Esophagus muscularis mucosa (tissue), 4 donors: ENCODE data around the gene TRIM62. TPM values are rescaled to one million over a fixed set of nuclear protein-coding genes. Genes with fewer than 3 reads are reported as not detected.

Experiments used
- DNase-seq: peaks from one replicate; pipeline ENCODE4 v3.0.0-alpha.2; 2017; ENCODE audit errors: extremely low spot score
- H3K27ac ChIP-seq, 4 donors: fragments of 200-600 bp; sonication (generic); replicated peaks in 1 of 4; 1 replicate in 3 of 4; 2 replicates in 1 of 4; pipeline ENCODE4 v1.5.1; 2016 to 2019; ENCODE audit warnings: mild to moderate bottlenecking in 1 of 4
- H3K27me3 ChIP-seq, 4 donors: fragments of 200-600 bp; sonication (generic); one replicate each; pipeline versions ENCODE4 v1.5.1 to v1.6.0; 2016 to 2019
- H3K36me3 ChIP-seq, 4 donors: fragments of 200-600 bp; sonication (generic); one replicate each; pipeline ENCODE4 v1.5.1; 2016 to 2019
- H3K4me1 ChIP-seq, 4 donors: fragments of 200-600 bp; sonication (generic); one replicate each; pipeline ENCODE4 v1.5.1; 2016 to 2019
- H3K4me3 ChIP-seq, 4 donors: fragments of 200-600 bp; sonication (generic); 1 replicate in 2 of 4; 2 replicates in 2 of 4; pipeline ENCODE4 v1.5.1; 2016 to 2019; ENCODE audit warnings: mild to moderate bottlenecking in 4 of 4, moderate library complexity in 1 of 4
- H3K9me3 ChIP-seq, 4 donors: fragments of 200-600 bp; sonication (generic); 1 replicate in 3 of 4; 2 replicates in 1 of 4; pipeline ENCODE4 v1.5.1; 2016 to 2019
- EP300 ChIP-seq: sonication (generic); formaldehyde crosslinking; IDR thresholded peaks from one replicate; pipeline ENCODE4 v1.6.1; 2017; ENCODE audit warnings: antibody characterized with exemption
- POLR2A ChIP-seq: fragments of 450-650 bp; IDR thresholded peaks from one replicate; pipeline ENCODE4 v1.6.1; 2017; ENCODE audit warnings: antibody characterized with exemption, moderate library complexity, mild to moderate bottlenecking, low read depth
- POLR2AphosphoS5 ChIP-seq, 2 donors: sonication (generic); formaldehyde crosslinking; IDR thresholded peaks; one replicate each; pipeline ENCODE4 v1.6.1; 2017; ENCODE audit warnings: antibody characterized with exemption in 2 of 2
- WGBS: methylation state at CpG from one replicate; pipeline ENCODE4 v1.1.5; 2018; 5-methylcytosine and 5-hydroxymethylcytosine counted together
- intact Hi-C: fragments of 100-400 bp; cut with DNase I; formaldehyde crosslinking; loops from one replicate; pipeline ENCODE4 v1.15.1; 2023
- total RNA-seq, 4 donors: library from RNA; depleted of rRNA; stranded (reverse); fragments of >200 nt; gene quantifications; one replicate each; pipeline versions ENCODE4 v1.1.0 to v1.2.1, GENCODE V29; 2016
- TF ChIP-seq, protein P1 (sequence below), 3 experiments: fragments of 200-600 bp in 2 of 3; fragments of 450-650 bp in 1 of 3; sonication (generic) in 2 of 3; IDR thresholded peaks; one replicate each; pipeline ENCODE4 v1.5.1; 2017 to 2019; ENCODE audit warnings: antibody characterized with exemption in 3 of 3, mild to moderate bottlenecking in 2 of 3, moderate library complexity in 1 of 3

TRIM62 gene
- total RNA-seq, 4 donors from 2014 or later, result 5.0 to 9.3 (median 7.8) TPM

DNA sequence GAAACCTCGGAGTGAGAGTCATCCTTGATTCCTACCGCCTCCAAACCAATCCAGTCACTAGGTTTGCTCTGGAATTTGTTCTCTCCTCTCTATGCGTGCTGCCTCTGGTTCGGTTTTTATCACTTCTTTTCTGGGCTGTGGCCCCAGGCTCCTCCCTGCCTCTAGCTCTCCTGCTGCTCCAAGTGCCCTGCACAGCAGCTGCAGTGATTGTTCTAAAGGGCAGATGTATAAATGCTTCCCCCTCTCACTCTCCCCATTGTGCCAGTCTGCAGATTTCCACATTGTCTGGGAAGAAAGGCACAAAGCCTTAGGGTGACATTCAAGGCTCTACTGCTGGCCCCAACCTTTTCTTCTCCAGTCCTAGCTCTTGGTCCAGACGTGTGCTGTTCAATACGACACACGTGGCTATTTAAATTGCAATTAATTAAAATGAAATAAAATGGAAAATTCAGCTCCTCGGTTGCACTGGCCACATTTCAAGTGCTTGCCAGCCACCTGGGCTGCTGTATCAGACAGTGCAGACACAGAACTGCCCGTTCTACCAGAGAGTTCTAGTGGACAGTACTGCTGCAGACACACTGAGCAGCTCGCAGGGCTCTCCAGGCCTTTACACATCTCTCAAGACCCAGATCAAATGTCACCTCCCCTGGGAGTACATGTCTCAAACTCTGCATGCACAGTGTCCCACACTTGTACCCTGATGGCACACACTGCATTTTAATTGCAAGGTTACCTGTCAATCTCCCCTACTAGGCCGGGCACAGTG, 12.4 kb downstream of the TRIM62 start:
- intact Hi-C loops, result no loop called here

DNA sequence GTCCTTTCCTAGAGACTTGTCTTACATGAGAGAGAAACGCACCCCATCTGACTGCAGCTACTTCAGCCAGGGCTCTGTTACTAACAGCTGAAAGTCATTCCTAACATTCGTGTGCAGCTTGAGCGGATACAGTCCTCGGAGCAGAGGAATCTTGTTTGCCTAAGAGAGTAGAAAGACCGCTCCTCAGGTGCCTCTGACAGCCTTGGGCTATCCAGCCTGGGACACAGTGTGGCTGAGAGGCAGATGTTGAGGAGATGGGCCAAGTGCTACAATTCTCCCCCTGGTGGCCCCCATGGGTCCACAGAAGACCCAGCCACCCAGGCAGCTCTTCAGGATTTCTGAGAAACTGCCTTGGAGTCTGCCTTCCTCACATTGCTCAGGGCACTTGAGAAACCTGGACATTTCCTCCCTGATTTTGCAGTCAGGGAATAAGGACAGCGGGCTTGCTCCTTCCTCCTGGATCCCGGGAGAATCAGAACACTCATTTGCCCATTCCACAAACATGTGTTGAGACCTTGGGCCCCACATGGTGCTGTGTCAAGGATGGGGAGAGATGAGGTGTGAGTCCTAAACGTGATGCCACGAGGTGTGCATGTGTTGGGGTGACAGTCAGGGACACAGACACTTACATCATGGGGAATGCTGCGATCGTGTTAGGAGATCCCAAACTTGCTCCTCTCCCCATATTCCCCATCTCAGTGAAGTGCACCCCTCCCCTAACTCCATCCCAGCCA, 13.1 kb downstream of the TRIM62 start:
- H3K9me3 ChIP-seq, result no peaks in the 10 kb centered on the region
- H3K27ac ChIP-seq, result no peak overlapping the region
- intact Hi-C loops, result no loop called here
- WGBS, result 79% methylated on average over 11 of the region's 11 CpGs
- no peak overlapping the region for H3K4me3 ChIP-seq
- peaks cover 0 to 31% (median 8%) of the 10 kb centered on the region in 4 donors for H3K36me3 ChIP-seq
- no peak for DNase-seq
- TF ChIP-seq, protein P1, sequence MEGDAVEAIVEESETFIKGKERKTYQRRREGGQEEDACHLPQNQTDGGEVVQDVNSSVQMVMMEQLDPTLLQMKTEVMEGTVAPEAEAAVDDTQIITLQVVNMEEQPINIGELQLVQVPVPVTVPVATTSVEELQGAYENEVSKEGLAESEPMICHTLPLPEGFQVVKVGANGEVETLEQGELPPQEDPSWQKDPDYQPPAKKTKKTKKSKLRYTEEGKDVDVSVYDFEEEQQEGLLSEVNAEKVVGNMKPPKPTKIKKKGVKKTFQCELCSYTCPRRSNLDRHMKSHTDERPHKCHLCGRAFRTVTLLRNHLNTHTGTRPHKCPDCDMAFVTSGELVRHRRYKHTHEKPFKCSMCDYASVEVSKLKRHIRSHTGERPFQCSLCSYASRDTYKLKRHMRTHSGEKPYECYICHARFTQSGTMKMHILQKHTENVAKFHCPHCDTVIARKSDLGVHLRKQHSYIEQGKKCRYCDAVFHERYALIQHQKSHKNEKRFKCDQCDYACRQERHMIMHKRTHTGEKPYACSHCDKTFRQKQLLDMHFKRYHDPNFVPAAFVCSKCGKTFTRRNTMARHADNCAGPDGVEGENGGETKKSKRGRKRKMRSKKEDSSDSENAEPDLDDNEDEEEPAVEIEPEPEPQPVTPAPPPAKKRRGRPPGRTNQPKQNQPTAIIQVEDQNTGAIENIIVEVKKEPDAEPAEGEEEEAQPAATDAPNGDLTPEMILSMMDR (IDR thresholded peaks at IDR 0.05), result no peak
- no peak for TF ChIP-seq POLR2A
- no peak for TF ChIP-seq EP300
- TF ChIP-seq POLR2AphosphoS5 (IDR thresholded peaks at IDR 0.05), result no peak
- H3K27me3 ChIP-seq, result no peaks in the 10 kb centered on the region
- peaks cover 0 to 24% (median 12%) of the 10 kb centered on the region in 4 donors for H3K4me1 ChIP-seq

More for the DNA sequence above, 12.4 kb downstream of the TRIM62 start:
- no peaks in the 10 kb centered on the region for H3K27me3 ChIP-seq
- H3K36me3 ChIP-seq, result peaks cover 0 to 28% (median 6%) of the 10 kb centered on the region in 4 donors
- TF ChIP-seq EP300 (no peak), POLR2A (no peak), POLR2AphosphoS5 (IDR thresholded peaks at IDR 0.05) (no peak)
- TF ChIP-seq, protein P1 (IDR thresholded peaks at IDR 0.05), result no peak
- H3K27ac ChIP-seq, result no peak overlapping the region
- H3K9me3 ChIP-seq, result no peaks in the 10 kb centered on the region
- 67% methylated on average over 11 of the region's 11 CpGs for WGBS
- no peak overlapping the region for H3K4me3 ChIP-seq
- DNase-seq, result no peak
- peaks cover 0 to 20% (median 12%) of the 10 kb centered on the region in 4 donors for H3K4me1 ChIP-seq

DNA sequence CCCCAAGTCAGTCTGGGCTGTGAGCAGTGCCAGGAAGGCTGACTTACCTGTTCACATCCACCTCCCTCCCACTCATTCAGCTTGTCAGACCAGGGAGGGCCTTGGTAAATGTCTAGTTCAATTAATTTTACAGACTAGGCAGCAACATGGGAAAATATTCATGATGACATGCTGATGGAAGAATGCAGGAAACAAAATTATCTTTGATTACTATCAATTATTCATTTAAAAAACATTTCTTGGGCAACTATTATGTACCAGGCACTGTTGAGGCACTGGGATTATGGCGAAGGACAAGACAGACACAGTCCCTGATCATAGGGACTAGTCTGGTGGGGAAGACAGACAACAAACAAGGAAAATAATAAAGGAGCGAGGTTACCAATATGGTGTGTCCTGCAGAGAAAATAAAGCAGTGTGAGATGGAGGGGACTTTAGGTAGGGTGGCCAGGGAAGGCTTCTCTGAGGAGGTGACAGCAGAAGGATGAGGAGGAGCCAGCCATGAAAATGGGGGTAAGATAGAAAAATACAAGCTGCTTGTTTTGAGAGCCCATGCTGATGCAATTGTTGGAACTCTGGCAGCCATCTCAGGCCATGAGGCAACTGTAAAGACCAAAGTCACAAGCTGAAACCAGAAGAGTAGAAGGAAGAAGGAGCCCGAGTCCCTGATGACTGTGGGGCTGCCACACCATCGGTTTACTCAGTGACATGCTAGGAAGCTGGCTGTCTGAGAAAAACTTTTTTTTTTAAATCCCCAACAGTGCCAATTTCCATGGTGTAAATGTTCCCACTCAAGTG, 14.0 kb downstream of the TRIM62 start:
- Histone ChIP-seq H3K4me1 (peaks cover 0 to 24% (median 12%) of the 10 kb centered on the region in 4 donors), H3K27me3 (no peaks in the 10 kb centered on the region), H3K36me3 (peaks cover 0 to 34% (median 8%) of the 10 kb centered on the region in 4 donors), H3K27ac (no peak overlapping the region), H3K9me3 (no peaks in the 10 kb centered on the region), H3K4me3 (no peak overlapping the region)
- no peak for TF ChIP-seq POLR2A
- no peak for TF ChIP-seq POLR2AphosphoS5 (IDR thresholded peaks at IDR 0.05)
- TF ChIP-seq, protein P1 (IDR thresholded peaks at IDR 0.05), result no peak
- TF ChIP-seq EP300, result no peak
- no peak for DNase-seq
- WGBS, result 85% methylated on average over 4 of the region's 4 CpGs
- intact Hi-C loops, result no loop called here

DNA sequence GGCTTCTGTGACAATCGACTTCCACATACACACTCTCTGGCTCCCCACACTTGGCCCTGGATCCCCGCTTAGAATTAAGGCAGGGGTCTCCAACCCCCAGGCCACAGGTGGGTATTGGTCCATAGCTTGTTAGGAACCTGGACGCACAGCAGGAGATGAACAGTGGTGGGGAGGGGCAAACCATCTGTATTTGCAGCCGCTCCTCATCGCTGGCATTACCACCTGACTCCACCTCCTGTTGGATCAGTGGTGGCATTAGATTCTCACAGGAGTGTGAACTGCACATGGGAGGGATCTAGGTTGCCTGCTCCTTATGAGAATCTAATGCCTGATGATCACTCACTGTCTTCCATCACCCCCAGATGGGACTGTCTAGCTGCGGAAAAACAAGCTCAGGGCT, 16.0 kb downstream of the TRIM62 start:
- DNase-seq, result no peak
- peaks cover 9 to 29% (median 15%) of the 10 kb centered on the region in 4 donors for H3K4me1 ChIP-seq
- intact Hi-C loops, result no loop called here
- TF ChIP-seq, protein P1 (IDR thresholded peaks at IDR 0.05), result no peak
- no peak for TF ChIP-seq POLR2AphosphoS5 (IDR thresholded peaks at IDR 0.05)
- TF ChIP-seq EP300, result no peak
- no peak for TF ChIP-seq POLR2A
- 93% methylated on average over 3 of the region's 6 CpGs for WGBS
- H3K36me3 ChIP-seq, result peaks cover 0 to 29% (median 6%) of the 10 kb centered on the region in 4 donors
- no peak overlapping the region for H3K4me3 ChIP-seq
- no peaks in the 10 kb centered on the region for H3K9me3 ChIP-seq
- no peaks in the 10 kb centered on the region for H3K27me3 ChIP-seq
- H3K27ac ChIP-seq, result no peak overlapping the region
